HG02763 (cell line): ENCODE results near the gene PER2.

Source experiments
- ATAC-seq: cut with Tn5 transposase; IDR thresholded peaks from one replicate; pipeline ENCODE4 v1.9.1; 2021; ENCODE audit warnings: mild to moderate bottlenecking, moderate library complexity; ENCODE audit not compliant: unreplicated experiment

The PER2 gene

GRCh38 chr2:238233625-238234024, 54.8 kb downstream of the PER2 start:
- no peak for ATAC-seq

GRCh38 chr2:238231809-238232208, 56.6 kb downstream of the PER2 start:
- no peak for ATAC-seq

- no peak for ATAC-seq
These were observed 57.1 kb downstream of the PER2 start for GRCh38 chr2:238231251-238231793.

- ATAC-seq = no peak
These were observed 57.7 kb downstream of the PER2 start for GRCh38 chr2:238230699-238231098.

- no peak for ATAC-seq
These were observed 59.7 kb downstream of the PER2 start for GRCh38 chr2:238228700-238229099.

GRCh38 chr2:238227587-238228032, 60.8 kb downstream of the PER2 start:
- ATAC-seq = no peak

- ATAC-seq = no peak
These were observed 61.5 kb downstream of the PER2 start for GRCh38 chr2:238226698-238227586.

- no peak for ATAC-seq
These were observed 62.3 kb downstream of the PER2 start for GRCh38 chr2:238225911-238226697.

- ATAC-seq = no peak
These were observed 63.3 kb downstream of the PER2 start for GRCh38 chr2:238225121-238225520.

- ATAC-seq = no peak
These were observed 63.9 kb downstream of the PER2 start for GRCh38 chr2:238224356-238225035.

- ATAC-seq = no peak
These were observed 67.4 kb downstream of the PER2 start for GRCh38 chr2:238220892-238221521.

GRCh38 chr2:238220274-238220891, 68.0 kb downstream of the PER2 start:
- no peak for ATAC-seq

GRCh38 chr2:238216651-238217184, 71.7 kb downstream of the PER2 start:
- no peak for ATAC-seq

GRCh38 chr2:238207006-238207405, 81.4 kb downstream of the PER2 start:
- no peak for ATAC-seq

- no peak for ATAC-seq
These were observed 84.3 kb downstream of the PER2 start for GRCh38 chr2:238203973-238204683.

- ATAC-seq = peak; percentile 92
These were observed 85.1 kb downstream of the PER2 start, which contains the start of gene ILKAP for GRCh38 chr2:238203094-238203972. Gene ILKAP (minus strand): TSS chr2:238203695. CDS start chr2:238203553, 142 bp downstream.

GRCh38 chr2:238202326-238203093, 85.9 kb downstream of the PER2 start:
- ATAC-seq = no peak
